GM18502 (cell line): ENCODE data around the gene SLC41A3.
"Not testable (repeated sequence)": the region's sequence is repeated elsewhere in the genome, so short reads cannot be mapped to it uniquely, and the experiment has no call there.

Experiments used
- ATAC-seq: cut with Tn5 transposase; IDR thresholded peaks from one replicate; pipeline ENCODE4 v1.9.1; 2021; ENCODE audit warnings: mild to moderate bottlenecking; ENCODE audit not compliant: unreplicated experiment, poor library complexity

The SLC41A3 gene

DNA sequence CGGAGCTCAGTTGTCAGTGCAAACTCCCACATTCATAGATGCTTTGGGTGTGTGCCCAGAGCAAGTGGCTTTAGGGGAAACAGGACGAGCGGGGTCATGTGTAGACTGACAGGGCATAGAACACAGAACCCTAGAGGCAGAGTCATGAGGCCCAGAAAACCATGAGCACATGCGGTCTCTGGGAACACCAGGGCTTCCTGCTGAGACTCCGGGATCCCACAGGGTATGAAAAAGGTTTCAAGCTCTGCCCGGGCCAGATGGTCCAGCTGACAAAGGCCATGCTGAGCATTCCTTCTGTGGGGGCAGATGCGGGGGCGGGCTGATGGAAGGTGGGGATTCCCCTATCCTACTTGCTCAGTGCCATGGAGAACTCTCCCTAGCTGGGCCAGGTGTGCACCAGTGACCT is 70.2 kb downstream of the SLC41A3 start:
- ATAC-seq = no peak

- no peak for ATAC-seq
These were observed 74.7 kb downstream of the SLC41A3 start for GRCh38 chr3:126009181-126009580.

DNA sequence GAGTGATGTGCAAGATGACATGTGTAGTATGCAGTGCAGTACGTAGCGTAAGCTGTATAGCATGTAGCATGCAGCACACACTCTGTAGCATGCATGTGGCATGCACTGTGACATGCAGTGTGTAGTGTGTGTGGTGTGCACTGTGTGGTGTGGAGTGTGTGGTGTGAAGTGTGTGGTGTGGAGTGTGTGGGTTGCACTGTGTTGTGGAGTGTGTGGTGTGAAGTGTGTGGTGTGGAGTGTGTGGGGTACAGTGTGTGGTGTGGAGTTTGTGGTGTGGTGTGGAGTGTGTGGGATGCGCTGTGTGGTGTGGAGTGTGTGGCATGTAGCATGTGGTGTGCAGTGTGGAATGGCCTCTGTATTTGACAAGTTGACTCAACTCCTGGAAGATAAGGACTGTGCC is 75.7 kb downstream of the SLC41A3 start:
- no peak for ATAC-seq

DNA sequence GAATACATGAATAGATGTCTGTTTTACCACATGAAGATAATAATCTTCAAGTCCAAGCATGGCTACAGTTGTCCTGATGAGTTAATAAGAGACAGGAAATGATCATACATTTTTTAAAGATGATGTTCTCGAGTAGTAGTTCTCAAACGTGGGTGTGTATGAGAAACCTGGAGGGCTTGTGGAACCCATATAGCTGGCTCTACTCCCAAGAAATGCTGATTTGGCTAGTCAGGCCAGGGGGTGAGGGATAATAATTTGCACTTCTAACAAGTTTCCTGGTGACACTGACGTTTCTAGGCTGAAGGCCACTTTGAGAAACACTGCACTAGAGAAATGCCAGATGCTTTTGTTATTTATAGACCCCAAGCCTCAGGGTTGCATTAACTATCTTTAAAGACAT is 78.0 kb downstream of the SLC41A3 start:
- no peak for ATAC-seq

- no peak for ATAC-seq
These were observed 79.2 kb downstream of the SLC41A3 start for GRCh38 chr3:126004692-126005091.

- no peak for ATAC-seq
These were observed 79.7 kb downstream of the SLC41A3 start for GRCh38 chr3:126004217-126004616.

GRCh38 chr3:126003447-126004190 is 80.3 kb downstream of the SLC41A3 start:
- no peak for ATAC-seq

- no peak for ATAC-seq
These were observed 81.7 kb downstream of the SLC41A3 start for GRCh38 chr3:126002189-126002588.

DNA sequence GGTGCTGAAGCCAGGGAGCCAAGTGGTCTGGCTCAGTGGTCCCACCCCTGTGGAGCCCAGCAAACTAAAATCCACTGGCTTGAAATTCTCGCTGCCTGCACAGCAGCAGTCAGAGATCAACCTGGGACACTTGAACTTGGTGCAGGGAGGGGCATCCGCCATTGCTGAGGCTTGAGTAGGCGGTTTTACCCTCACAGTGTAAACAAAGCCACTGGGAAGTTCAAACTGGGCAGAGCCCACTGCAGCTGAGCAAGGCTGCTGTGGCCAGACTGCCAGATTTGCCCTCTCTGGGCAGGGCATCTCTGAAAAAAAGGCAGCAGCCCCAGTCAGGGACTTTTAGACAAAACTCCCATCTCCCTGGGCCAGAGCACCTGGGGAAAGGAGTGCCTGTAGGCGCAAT is 87.2 kb downstream of the SLC41A3 start:
- ATAC-seq = not testable (repeated sequence)

DNA sequence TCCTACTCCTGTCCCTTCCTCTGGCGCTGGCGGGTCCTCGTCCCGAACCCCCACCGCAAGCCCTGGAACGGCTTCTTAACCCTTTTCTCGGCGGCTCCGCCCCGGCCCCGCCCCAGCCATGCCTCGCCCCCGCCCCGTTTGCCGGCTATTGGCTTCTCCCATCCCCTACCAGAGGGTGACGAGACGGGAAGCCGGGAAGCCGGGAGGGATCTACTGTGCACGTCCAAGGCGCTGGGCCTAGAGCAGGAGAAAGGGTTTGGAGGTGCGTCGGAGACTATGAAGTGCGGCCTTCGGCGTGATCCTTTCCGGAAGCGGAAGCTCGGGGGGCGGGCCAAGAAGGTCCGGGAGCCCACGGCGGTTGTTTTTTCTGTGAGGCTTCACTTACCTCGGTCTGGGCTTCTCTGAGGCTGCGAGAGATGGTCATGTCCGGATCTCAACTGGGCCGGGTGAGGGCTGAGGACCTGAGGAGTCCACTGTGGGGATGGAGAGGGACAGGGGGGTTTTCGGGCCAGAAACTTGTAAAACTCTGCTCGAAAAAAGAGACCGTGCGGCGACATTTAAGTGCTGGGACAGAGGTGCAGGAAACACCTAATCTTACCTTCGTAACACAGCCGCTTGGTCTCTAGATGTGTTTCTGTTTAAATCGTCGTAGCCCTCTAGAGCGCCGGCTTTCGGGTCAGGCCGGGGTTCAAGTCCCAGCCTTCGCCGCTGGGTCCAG is 93.5 kb downstream of the SLC41A3 start:
- peak; percentile 69 for ATAC-seq

DNA sequence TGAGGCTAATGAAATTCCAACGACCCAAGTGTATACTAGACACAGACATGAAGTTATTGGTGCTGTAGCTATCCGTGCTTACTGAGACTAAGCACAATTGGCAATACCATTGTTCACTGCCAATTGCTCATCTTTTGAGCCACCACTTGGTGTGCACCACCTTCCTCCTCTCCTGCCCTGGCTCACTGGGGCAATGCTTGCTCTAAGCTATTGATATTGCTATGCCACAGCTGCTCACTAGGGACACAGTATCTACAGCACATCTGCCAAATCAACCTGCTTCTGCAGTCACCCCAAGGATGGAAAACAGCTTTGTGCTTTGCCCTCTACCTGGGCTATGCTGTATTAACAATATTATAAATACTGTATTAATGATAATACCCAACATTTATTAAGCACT is 99.0 kb downstream of the SLC41A3 start:
- not testable (repeated sequence) for ATAC-seq

GRCh38 chr3:125977104-125977503 is 106.8 kb downstream of the SLC41A3 start:
- ATAC-seq = not testable (repeated sequence)

- ATAC-seq = not testable (repeated sequence)
These were observed 107.9 kb downstream of the SLC41A3 start for GRCh38 chr3:125976003-125976390.

DNA sequence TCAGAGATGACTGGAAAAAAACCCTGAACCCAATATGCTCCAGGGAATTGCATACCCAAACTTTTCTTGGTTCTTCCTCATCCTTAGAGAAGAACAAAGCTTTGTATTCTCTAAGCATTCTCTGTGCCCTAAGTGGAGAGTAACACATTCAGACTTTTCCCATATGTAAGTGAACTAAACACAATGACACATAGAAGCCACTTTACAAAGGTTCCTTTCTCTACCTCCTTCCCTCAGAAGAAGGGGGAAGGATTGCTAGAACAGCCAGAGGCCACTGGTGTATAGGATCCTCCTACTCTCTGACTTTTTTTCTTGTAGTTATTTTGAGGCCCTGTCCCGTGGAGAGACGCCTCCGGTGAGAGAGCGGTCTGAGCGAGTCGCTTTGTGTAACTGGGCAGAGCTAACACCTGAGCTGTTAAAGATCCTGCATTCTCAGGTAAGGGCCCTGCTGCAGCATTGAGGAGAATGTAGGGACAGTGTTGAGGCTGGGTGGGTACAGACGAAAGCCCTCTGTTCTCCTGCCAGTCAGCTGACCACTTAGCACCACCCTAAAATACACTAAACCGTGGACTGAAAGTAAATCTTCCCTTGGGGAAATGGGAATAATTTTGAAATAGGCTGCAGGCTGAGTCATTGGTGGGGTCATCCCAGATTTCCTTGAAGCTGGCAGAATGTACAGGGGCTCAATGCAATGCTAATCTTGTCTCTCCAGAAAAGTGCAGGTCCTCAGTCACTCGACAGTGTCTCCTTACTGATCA is 108.5 kb downstream of the SLC41A3 start:
- ATAC-seq = not testable (repeated sequence)

DNA sequence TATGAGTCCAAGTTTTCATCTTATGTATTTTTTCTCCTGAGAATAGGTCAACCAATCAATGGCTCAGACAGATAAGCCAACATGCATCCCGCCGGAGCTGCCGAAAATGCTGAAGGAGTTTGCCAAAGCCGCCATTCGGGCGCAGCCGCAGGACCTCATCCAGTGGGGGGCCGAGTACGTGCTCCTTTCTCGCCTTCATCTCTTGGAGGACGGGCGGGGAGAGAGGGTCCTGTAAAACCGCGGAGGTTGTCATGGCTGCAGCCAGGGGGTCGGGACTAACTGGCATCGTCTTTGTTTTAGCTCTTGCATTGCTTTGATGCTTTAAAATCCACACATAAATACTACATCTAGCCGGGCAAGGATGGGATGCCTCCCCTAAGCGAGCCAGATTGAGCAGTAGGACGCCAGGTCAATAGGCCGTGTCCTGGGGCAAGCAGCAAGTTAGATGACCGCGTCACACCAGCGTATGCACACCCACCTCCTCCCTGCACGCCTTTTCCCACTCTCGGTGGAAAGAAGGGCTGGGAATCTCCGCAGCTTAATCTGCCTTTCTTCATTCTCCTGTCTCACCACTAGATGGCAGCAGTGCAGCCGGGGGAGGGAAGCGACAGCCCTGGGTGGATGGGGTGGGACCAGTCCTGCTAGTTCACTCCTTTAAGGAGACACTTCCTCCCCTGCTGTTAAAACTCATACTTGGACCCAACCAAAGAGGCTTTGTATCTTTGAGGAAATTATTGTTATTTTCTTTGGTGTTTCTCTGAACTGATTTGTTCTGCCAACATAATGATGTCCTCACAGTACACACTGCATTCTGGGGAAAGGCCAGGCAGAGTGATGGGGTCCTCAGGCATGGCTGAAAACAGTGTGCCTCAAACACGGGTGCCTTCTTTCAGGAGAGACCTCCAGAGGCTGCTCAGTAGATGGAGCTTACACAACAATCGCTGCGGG is 111.7 kb downstream of the SLC41A3 start:
- peak; percentile 72 for ATAC-seq

DNA sequence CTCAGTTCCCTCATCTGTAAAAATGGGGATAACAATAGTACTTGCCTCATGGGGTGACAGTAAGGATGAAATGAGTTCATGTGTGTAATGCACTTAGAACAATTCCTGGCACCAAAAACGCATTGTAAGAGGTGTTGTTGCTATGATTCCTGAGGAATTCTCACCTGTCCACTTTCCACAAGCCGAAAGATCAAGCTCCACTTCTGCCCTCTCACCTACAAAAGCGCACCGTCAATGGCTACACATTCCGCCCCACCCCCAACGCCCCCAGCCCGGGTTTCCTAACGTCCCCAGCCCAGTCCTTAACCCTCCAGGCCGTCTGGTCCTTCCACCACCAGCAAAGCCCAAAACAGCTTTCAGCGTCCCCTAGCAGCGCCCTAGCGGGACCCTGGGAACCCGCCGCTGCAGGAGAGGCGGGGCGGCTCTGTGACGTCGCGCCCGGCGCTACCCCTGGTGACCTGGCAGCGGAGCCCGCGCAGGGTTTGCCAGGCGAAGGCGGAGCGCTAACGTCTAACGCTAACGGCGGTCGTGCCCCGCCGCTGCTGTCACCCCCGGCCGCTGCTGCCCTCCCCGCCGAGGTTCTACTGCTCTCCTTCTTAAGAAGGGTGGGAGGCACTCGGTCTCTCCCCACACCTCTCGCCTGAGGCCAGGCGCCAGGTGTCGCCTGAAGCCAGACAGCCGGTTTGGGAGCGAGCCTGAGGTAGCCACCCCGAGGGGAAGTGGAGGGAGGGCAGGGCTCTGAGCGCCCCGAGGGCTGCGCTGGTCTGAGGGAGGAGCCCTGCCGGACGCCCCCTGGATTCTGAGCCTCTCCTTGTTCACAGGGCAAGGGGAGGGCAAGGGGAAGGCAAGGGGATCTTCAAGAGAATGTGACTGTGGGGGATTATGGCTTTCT is 115.0 kb downstream of the SLC41A3 start, which contains the start of gene ROPN1B:
Gene ROPN1B, plus strand, starts transcription at position 478 of the 892 bp plus-strand sequence. CDS start 2,877 bp downstream, outside the sequence.
- not testable (repeated sequence) for ATAC-seq

GRCh38 chr3:125968121-125968520 is 115.8 kb downstream of the SLC41A3 start:
- not testable (repeated sequence) for ATAC-seq

DNA sequence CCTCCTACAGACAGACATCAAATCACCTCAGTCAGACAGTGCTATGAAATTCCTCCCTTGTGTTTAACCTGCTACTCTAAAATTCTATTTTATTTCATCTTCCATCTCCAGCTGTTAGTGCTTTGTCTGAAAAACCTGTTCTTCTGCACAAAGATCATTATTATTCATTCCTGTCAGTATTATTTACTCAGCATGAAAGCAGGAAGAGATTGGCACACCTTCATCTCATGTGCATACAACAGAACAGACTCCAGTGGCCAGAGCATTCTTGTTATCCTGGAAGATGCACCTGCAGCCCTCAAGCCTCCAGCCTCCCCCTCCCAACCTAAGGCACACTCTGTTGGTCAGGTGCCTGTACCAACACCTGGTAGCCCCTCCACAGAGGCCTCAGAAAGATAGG is 116.8 kb downstream of the SLC41A3 start:
- no peak for ATAC-seq

- ATAC-seq = no peak
These were observed 118.4 kb downstream of the SLC41A3 start for GRCh38 chr3:125965505-125965904.
